ENCODE data around the gene ADISSP.

The ADISSP gene

DNA sequence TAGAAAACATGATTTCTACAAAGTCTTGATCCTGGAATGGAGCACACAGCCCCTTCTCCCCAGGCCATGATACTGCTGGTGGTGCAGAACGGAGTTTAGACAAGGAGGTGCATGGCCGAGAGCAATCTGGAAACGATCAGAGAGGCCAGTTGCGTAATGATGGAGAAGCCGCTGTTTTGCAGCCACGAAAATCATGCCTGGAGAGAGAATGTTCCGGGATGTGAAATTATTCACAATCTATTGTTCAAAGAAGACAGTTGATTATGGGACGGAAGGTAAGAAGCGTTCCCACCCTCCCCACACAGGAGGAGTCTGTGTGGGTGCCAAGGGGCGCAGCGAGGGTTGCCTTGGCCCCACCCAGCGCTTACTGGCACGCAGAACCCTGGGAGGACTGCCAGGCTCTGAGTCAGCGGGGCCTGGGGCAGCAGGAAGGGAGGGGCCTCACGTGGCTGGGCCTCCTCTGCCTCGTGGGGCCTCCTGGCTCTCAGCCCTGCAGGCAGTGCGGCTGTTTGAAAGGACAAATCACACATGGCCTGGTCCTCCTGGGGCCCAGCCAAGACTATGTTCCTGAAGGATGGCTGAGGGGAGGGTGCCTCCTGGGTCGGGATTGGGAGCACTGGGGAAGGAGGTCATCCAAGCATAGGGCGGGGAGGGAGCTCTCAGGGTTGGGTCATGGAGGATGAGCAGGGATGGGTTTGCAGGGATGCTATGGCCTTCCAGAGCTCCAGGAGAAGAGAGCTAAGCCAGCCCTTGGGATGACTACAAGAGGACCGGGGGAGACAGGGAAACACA lies 44.1 kb upstream of the ADISSP start:
- H3F3A ChIP-seq (ENCODE audit: control insufficient read depth, insufficient read depth): no peaks in the 10 kb centered on the region
- no peak overlapping the region for H3K4me3 ChIP-seq (ENCODE audit: low read length)
- H3K9me2 ChIP-seq (replicated peaks; ENCODE audit: control insufficient read depth, low read length): no peaks in the 10 kb centered on the region
- H4K20me1 ChIP-seq (ENCODE audit: control insufficient read depth, insufficient read depth, low read depth, low read length): no peaks in the 10 kb centered on the region
- H3K27me3 ChIP-seq (ENCODE audit: control insufficient read depth, low read length): no peaks in the 10 kb centered on the region; the same call in 1 of the 2 replicates
- no peaks in the 10 kb centered on the region for H3K9me3 ChIP-seq (ENCODE audit: control insufficient read depth, insufficient read depth, low read length)
- no peaks in the 10 kb centered on the region for H3K36me3 ChIP-seq (ENCODE audit: control insufficient read depth, low read length)
- no peak overlapping the region for H3K4me2 ChIP-seq (ENCODE audit: low read length)
- TF ChIP-seq, protein P1, sequence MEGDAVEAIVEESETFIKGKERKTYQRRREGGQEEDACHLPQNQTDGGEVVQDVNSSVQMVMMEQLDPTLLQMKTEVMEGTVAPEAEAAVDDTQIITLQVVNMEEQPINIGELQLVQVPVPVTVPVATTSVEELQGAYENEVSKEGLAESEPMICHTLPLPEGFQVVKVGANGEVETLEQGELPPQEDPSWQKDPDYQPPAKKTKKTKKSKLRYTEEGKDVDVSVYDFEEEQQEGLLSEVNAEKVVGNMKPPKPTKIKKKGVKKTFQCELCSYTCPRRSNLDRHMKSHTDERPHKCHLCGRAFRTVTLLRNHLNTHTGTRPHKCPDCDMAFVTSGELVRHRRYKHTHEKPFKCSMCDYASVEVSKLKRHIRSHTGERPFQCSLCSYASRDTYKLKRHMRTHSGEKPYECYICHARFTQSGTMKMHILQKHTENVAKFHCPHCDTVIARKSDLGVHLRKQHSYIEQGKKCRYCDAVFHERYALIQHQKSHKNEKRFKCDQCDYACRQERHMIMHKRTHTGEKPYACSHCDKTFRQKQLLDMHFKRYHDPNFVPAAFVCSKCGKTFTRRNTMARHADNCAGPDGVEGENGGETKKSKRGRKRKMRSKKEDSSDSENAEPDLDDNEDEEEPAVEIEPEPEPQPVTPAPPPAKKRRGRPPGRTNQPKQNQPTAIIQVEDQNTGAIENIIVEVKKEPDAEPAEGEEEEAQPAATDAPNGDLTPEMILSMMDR (IDR thresholded peaks at IDR 0.05; ENCODE audit: low read depth, low read length, poor library complexity, severe bottlenecking): no peak
- no peak for TF ChIP-seq EZH2phosphoT487 (IDR thresholded peaks at IDR 0.05; ENCODE audit: borderline replicate concordance, low read length)
- no peak overlapping the region for H3K27ac ChIP-seq (ENCODE audit: low read depth, low read length)
- peaks cover 15% of the 10 kb centered on the region for H3K4me1 ChIP-seq (ENCODE audit: control insufficient read depth, low read length)
- no peaks in the 10 kb centered on the region for H3K79me2 ChIP-seq (ENCODE audit: control insufficient read depth, low read length)

DNA sequence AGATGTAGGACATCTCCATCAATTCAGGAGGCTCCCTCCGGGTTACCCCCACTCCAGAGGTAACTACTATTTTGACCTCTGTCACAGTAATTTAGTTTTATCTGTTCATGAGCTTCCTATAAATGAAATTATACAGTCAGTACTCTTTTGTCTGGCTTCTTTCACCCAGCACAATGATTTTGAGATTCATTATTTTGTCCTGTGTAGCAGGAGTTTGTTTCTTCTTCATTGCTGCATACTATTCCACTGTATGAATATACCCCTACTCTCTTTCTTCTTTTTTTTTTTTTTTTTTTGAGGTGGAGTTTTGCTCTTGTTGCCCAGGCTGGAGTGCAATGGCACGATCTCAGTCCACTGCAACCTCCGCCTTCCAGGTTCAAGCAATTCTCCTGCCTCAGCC lies 41.0 kb upstream of the ADISSP start:
- Histone ChIP-seq H3F3A (ENCODE audit: control insufficient read depth, insufficient read depth) (no peaks in the 10 kb centered on the region), H3K79me2 (ENCODE audit: control insufficient read depth, low read length) (no peaks in the 10 kb centered on the region), H3K9me2 (replicated peaks; ENCODE audit: control insufficient read depth, low read length) (no peaks in the 10 kb centered on the region), H4K20me1 (ENCODE audit: control insufficient read depth, insufficient read depth, low read depth, low read length) (no peaks in the 10 kb centered on the region), H3K9me3 (ENCODE audit: control insufficient read depth, insufficient read depth, low read length) (no peaks in the 10 kb centered on the region), H3K4me2 (ENCODE audit: low read length) (no peak overlapping the region), H3K27me3 (ENCODE audit: control insufficient read depth, low read length) (no peaks in the 10 kb centered on the region), H3K4me1 (ENCODE audit: control insufficient read depth, low read length) (peaks cover 15% of the 10 kb centered on the region), H3K4me3 (ENCODE audit: low read length) (no peak overlapping the region), H3K27ac (ENCODE audit: low read depth, low read length) (no peak overlapping the region), H3K36me3 (ENCODE audit: control insufficient read depth, low read length) (peaks cover 25% of the 10 kb centered on the region)
- no peak for TF ChIP-seq EZH2phosphoT487 (IDR thresholded peaks at IDR 0.05; ENCODE audit: borderline replicate concordance, low read length)
- TF ChIP-seq, protein P1 (IDR thresholded peaks at IDR 0.05; ENCODE audit: low read depth, low read length, poor library complexity, severe bottlenecking): no peak

DNA sequence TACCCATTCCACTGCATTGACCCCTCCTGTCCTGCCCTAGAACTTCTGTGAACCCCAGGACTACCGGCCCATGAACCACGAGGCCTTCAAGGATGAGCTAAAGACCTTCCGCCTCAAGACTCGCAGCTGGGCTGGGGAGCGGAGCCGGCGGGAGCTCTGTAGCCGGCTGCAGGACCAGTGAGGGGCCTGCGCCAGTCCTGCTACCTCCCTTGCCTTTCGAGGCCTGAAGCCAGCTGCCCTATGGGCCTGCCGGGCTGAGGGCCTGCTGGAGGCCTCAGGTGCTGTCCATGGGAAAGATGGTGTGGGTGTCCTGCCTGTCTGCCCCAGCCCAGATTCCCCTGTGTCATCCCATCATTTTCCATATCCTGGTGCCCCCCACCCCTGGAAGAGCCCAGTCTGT lies 37.2 kb upstream of the ADISSP start:
- H3K36me3 ChIP-seq (ENCODE audit: control insufficient read depth, low read length): peaks cover 61% of the 10 kb centered on the region
- H3K9me2 ChIP-seq (replicated peaks; ENCODE audit: control insufficient read depth, low read length): no peaks in the 10 kb centered on the region
- H3F3A ChIP-seq (ENCODE audit: control insufficient read depth, insufficient read depth): no peaks in the 10 kb centered on the region
- no peaks in the 10 kb centered on the region for H4K20me1 ChIP-seq (ENCODE audit: control insufficient read depth, insufficient read depth, low read depth, low read length)
- H3K9me3 ChIP-seq (ENCODE audit: control insufficient read depth, insufficient read depth, low read length): no peaks in the 10 kb centered on the region
- TF ChIP-seq EZH2phosphoT487 (IDR thresholded peaks at IDR 0.05; ENCODE audit: borderline replicate concordance, low read length): no peak
- TF ChIP-seq, protein P1 (IDR thresholded peaks at IDR 0.05; ENCODE audit: low read depth, low read length, poor library complexity, severe bottlenecking): no peak
- no peaks in the 10 kb centered on the region for H3K27me3 ChIP-seq (ENCODE audit: control insufficient read depth, low read length)
- no peak overlapping the region for H3K4me3 ChIP-seq (ENCODE audit: low read length)
- no peak overlapping the region for H3K4me2 ChIP-seq (ENCODE audit: low read length)
- H3K4me1 ChIP-seq (ENCODE audit: control insufficient read depth, low read length): peaks cover 16% of the 10 kb centered on the region
- no peaks in the 10 kb centered on the region; the same call in 1 of the 2 replicates for H3K79me2 ChIP-seq (ENCODE audit: control insufficient read depth, low read length)
- no peak overlapping the region for H3K27ac ChIP-seq (ENCODE audit: low read depth, low read length)

Data from DOHH2 (cell line).